Stimulated activated CD8-positive, alpha-beta memory T cell treated with anti-CD3 and anti-CD28 coated beads, Interleukin-15, amount 100 ng/mL, for 1 hour (primary cell): ENCODE data around the gene PEMT.

ENCODE experiments used
- DNase-seq: peaks from one replicate; pipeline ENCODE4 v3.0.0-alpha.2; 2020; ENCODE audit warnings: low read depth

The PEMT gene

DNA sequence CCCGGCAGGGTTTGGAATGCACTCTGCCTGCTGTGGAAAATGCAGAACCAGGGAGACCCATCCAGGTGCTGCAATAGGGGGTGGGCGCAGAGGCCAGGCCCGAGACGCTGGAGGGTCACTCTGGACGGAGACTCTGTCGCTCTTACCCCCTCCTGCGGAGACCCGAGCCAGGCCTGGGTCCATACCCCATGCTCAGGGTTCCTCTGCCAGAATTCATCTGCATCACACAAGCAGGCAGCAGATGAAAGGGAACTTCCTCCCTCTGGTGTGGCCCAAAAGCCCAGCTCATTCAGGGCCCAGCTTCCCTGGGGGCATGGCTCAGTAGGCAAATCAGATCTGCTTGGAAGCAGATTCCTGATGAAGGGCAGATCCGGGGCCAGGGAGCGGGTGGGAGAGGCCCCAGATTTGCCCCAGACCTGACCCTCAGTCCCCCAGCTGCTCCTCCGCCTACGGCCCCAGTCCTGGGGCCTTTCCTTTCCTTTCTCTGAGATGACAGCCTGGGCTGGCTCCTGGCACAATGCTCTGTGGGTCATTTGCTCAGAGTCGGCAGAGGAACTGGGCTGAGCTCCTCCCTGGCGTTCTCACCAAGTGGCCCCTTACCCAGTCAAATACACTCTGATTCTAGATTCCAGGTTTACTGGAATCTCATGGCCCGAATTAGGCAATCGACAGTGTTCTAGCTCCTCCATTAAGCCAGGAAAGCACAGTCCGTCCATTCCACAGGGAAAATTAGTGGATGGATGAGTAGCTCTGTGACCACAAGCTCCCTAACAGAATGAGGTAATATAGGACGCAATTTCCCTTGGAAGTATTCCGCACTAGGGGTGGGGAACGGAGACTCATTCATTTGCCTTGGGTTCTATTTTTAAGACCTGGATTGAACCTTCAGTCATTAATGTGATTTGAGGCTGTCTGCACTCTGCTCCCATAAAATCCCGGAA, 76.2 kb downstream of the PEMT start:
- no peak for DNase-seq

DNA sequence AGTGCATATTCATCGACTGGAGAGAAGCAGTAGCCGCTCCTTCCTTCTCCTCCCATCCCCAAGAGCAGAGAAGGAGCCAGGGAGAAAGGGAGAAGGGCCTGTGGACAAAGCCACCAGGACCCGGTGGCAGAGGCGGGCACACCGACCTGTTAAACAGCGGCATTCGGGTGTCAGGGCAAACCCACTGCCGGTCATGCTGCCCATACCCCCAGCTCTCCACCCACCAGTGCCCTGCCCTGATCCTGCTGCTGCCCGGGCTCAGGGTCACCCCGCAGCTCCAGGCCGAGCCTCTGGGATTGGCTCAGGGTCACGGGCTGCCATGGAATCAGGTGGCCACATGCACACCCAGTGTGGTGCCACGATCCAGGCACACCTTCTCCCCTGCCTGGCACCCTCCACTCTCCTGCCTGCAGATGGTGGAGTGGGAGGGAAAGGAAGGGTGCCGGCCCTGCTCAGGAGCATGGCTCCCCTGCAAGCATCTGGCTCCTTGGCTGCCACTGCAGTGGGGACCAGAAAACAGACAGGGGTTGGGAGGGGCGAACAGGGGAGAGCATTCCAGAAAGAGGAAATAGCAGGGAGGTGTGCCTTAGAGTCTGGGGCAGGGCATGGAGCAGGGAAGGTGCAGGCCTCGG, 77.0 kb downstream of the PEMT start:
- no peak for DNase-seq

DNA sequence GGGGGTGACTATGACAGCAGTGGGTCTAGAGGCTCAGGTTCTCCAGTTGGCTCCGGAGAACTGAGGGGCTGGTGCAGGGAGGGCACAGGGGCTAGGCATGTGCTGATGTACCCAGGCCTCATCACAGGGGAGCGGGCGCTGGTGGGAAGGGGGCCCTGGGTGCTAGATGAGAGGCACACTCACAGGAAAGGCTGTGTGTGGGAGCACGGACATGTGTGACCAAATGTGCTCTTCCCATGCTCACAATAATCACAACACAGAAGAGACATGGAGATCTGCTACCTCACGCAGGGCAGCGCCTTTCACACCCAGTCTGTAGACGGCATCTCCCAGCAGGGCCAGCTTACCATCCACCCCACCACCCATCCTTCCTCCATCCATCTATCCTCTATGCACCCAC, 77.9 kb downstream of the PEMT start:
- no peak for DNase-seq

DNA sequence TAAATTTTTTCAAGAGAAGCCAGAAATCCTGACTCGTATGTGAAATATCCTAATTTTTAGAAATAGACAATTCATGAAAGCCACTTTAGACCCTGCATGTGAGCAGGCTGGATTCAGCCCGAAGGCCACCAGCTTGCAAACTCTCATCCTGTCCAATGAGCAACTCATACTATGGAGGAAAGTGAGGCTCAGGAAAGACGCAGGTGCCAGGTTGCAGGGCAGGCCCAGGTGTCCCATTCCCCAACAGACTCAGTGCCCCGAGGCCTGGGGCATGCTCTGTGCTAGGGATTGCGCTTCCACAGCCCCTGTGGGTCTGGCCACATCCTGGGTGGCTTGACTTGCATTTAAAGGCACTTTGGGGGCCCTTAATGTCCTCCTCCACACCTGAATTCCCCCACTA, 78.6 kb downstream of the PEMT start:
- no peak for DNase-seq

DNA sequence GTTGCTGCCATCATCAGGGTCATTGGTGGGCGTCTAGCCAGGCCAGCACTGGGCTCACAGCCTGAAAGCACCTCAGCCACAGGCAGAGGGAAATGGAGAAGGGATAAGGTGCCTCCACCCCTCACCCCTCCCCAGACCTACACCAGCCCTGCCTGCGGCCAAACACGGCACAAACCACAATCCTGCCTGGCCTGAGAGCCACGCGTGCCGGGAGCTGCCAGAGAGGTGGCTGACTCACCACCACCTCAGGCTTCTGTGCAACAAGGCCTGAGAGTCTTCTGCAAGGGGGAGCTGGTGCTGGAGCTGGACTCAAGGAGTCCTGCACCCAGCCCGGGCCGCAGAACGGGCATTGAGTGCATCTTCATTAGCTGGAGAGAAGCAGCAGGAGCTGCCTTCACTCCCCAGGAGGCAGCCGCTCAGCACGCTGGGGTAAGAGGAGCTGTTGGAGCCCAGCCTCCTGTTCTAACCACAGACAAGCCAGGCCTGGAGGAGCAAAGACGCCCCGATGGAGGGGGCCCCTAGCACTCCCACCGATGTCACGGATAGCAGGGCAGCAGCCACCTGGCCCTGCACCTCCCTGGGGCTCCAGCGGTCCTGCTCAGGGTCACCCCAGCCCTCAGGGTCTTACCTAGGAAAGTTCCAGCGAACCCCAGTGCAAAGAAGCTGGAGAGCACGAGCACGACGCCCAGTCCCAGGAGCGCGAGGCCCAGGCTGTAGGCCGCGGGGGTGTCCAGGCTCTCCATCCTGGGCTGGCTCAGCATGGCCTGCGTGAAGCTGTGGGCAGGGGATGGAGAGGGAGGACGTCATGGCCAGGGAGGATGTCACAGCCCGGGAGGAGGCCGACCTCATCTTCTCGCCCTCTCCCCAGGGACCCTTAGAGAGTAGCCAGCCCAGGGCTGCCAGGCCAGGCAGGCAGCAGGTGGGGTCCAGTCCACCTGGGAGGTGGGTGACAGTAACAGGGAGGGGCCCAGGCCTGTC, 79.3 kb downstream of the PEMT start:
- no peak for DNase-seq

DNA sequence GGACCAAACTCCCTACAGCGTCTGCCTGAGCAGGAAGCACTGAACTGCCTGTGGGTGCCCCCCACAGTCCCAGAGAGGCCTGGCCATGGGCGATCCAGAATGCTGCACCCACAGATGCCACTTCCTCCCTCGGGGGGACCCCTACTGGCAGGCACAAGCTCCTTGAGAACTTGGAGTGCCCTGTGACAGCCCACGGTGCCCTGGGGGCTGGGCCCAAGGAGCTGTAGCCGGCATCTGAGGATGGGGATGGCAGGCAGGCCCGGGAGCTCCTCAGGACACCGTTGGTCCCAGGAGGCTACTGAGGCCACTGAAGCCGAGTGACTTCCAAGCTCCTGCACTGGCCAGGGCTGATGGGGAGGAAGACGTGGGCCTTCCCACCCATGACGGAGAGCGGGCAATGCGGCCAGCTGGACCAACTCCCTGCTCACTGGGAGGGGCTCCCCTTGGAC, 80.2 kb downstream of the PEMT start:
- no peak for DNase-seq

DNA sequence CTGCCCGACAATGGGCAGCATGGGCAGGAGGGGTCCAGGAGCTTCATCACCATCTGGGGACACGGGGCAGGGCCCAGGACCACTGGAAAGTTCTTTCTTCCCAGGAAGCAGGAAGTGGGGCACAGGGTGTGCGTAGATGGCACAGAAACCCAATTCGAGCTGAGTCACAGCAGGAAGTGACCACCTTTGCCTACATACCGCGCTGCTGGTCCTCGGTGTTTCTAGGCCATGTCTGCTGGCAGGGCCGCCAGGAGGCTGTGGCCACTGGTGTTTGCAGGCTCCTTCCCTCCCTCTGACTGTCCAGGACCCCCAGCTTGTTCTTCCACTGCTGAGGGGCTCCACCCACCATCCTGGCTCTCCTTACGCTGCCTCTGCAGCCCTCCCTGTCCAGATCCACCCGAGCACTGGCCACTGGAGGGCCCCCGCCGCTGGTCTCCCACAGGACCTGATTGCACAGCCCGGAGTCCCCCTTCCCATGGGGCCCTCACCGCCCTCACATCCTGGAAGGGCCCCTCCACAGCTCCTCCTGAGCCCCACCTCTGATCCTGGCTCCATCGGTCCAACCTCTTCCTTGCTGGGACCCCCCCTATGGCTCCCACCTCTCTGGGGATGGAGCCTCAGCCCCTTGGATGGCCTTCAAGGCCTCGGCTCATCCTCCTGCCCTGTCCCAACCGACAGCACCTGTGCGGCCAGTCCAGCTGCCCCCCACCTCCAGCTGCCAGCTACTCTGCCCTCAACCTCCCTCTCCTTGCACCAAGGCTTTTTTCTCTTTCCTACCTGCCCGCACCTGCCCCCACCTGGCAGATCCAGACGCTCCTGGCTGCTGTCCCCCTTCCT, 80.8 kb downstream of the PEMT start:
- no peak for DNase-seq

DNA sequence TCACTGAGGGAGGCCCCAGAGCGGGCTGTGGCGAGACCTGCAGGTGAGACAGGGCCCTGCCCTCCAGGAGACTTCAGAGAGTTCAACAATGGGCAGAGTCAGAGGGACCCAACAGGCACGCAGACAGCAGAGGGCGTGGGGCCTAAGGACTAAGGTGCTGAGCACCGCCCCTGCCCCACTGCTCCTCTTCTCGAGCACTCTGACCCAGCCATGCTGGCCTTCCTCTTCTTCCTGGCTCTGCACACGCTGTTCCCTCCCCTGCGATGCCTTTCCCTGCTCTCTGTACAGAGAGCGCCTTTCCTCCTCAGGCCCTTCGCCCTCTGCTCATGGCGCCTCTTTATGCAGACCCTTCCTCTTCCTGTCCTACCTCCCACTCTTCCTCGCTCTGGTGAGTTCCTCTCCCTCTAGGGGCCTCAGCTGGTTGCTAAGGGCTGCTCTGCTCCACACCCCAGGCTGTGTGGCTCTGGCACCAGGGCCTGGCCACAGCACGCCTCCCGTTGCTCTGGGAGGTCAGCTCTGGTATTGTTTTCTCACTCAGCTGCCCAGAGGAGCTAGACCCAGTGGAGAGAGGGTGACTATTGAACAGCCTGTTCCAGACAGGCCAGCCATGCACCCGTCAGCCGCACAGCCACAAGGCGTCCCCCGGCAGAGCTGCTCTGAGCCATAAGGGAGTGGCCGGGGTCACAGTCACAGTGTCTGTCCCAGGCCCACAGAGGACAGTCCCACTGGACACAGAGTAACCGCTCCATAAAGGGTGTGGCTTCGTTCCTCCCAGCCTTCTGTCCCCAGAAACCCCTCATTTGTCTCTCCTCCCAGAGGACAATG, 81.7 kb downstream of the PEMT start:
- DNase-seq, result no peak

DNA sequence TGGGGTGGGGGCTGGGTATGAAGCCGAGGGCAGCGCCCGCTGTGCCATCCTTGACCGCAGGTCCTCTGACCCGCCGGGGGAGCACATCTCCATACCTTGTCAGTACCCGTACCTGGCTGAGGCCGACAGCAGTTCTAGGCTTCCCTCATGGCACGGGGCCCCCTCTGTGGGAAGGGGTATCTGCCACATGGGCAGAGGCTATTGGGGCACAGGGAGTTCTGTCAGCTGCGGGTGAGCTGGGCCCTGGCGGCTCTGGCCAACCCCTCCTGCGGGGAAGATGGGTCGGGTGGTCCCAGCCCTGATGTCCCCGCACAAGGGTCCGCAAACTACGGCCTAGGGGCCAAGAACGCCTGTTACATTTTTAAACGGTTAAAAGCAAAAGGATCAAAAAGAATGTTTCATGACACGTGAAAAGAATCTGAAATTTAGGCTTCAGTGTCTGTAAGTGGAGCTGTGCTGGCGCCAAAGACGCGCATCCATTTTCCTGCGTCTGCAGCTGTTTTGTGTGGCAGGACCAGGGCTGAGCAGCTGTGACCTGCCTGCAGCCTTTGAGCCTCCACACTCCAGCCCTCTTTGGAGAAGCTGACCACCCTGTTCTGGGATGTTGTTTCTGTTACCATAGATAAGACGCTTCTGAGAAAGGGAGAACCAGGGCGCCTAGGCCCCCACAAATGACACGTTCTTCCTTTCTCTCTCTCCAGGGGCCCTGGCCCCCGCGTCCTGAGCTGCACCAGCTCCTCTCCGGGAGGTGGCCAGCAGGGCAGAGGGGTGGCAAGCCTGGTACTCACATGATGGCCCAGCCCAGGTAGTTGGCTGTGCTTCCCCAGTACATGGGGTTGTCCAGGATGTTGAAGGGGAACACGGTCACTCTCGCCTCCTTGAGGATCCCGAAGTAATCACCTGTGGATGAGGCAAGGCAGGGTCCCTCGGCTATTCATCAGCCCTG, 82.6 kb downstream of the PEMT start:
- no peak for DNase-seq

DNA sequence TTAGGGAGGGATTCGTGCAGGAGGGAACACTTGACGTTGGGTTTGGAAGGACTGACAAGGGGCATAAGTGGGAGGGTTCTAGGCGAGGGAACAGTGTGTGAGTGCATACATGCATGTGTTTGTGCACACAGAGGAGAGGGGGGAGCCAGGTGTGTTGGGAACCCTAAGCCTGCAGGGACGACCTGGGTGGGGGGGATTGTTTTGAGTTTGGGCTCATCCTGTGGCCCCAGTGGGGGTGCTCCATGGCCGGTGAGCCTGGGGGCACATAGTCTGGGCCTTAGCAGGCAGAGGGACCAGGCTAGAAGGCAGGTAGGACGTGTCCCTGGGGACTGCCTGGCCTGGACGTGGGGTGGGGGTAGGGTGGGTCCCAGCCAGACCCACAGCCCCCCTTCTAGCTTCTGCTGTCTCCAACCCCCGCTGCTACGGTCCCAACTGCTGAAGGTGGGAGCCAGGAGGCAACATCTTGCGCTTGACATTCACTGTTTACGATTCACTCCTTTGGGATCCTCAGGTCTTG, 83.4 kb downstream of the PEMT start:
- no peak for DNase-seq

DNA sequence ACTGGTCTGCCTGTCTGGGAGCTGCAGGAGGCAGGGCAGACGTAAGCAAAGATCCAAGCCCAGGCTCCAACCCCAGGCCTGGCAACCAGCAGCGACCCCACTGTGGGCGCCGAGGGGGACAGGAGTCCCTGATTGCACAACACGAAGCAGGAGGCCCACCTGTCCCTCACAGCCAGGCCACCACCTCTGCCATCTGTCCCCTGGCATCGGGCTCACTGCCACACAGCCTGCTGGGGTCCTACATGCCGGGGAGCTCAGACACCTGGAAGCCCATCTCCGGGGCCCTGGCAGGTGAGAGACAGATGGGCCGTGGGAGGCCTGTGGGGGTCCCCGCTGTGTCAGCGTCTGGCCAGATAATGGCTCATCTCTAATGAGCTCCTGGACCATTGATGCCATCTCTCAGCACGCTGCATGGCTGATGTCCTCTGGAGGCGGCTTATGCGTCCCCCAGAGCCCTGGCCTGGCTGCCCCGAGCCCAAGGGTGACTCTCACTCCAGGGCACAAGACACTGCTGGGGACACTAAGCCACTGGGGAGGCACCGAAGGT, 84.0 kb downstream of the PEMT start:
- DNase-seq, result no peak

DNA sequence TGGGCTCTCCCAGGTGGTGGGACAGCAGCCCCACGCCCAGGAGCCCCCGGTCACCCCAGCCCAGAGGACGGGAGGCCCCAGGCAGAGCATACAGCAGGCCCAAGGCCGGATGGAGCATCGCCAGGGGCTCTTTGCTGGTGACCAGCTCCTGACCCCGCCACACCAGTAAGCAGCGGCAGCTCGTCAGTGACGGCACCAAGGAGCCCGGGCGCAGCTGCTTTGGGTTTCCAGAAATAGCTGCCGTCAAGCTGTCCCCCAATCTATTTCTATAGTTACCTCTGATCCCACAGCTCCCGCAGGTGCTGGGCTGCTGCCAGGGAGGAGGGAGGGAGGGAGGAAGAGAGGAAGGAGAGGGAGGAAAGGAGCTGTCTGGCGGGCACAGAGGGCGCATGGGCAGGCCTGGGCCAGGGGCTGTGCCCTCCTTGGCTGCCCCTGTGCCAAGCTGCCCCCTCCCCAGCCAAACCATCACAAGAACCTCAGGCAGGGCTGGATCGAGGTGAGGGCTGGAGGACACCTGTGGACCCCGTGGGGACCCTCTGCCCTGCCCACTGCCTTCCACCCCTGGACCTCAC, 84.5 kb downstream of the PEMT start:
- DNase-seq, result no peak

DNA sequence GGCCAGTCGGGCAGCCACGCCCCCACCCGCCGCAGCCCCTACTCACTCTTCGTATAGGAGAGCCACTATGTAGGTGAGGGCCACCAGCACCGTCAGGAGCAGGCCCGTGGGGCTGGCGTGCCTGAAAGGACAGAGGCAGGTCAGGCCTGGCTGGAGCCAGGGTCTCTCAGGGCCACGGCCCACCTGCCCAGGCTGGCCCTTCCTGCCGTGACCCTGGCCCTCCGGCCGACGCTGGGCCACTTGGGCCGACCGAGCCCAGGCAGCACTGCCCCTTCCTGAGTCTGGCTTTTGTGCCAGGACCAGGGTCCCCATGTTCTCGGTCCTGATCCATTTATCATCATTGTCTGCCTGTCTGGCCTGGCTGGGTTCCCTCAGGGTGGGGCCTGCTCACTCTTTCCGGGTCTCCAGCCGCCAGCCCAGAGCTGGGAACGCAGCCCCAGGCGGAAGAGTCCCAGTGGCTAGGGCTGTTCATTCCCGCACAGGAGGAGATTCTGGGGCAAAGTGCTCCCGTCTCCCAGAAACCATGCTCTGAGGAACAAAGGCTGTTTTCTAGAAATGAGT, 85.2 kb downstream of the PEMT start:
- DNase-seq, result no peak

DNA sequence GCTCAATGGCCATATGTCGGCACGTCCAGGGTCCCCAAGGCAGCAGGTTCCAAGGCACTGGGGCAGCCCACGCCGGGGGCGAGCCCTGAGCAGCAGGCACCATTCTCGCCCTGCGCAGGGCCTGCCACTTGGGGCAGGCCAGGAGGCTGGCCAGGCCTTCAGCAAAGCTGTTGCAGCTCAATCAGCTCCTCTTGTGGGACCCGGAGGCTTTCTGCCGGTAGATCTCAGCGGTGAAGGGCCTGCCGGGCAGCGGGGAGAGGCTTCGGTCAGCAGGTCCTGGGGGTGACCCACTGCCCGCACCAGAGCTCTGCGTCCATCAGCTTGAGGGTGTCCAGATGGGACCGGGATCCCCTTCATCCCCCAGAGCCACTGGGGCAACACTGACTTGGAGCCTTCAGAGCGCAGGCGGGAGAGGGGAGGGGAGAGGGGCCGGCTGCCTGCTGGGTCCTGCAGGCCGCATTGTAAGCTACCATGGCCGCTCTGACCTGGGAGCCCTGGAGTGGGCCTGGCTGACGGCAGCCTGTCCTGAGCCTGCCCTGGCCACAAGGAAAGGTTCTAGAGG, 85.8 kb downstream of the PEMT start:
- DNase-seq, result no peak

DNA sequence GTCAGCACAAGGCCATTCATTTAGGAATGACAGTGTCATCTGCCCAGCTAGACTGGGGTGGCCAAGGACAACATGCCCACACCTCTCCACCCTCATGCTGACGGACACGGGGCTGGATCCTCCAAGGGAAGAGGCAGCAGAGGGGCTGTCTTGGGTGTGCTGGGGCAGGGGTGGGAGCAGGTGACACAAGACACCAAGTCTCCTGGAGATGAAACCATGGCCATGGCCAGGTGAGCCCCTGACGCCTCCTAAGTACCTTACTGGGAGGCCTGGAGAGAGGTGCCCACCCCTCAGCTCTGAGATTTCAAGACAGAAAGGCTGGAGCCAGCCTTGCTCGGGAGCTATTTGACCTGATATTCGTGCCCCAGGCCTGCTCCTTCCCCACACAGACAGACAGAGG, 86.4 kb downstream of the PEMT start:
- no peak for DNase-seq

DNA sequence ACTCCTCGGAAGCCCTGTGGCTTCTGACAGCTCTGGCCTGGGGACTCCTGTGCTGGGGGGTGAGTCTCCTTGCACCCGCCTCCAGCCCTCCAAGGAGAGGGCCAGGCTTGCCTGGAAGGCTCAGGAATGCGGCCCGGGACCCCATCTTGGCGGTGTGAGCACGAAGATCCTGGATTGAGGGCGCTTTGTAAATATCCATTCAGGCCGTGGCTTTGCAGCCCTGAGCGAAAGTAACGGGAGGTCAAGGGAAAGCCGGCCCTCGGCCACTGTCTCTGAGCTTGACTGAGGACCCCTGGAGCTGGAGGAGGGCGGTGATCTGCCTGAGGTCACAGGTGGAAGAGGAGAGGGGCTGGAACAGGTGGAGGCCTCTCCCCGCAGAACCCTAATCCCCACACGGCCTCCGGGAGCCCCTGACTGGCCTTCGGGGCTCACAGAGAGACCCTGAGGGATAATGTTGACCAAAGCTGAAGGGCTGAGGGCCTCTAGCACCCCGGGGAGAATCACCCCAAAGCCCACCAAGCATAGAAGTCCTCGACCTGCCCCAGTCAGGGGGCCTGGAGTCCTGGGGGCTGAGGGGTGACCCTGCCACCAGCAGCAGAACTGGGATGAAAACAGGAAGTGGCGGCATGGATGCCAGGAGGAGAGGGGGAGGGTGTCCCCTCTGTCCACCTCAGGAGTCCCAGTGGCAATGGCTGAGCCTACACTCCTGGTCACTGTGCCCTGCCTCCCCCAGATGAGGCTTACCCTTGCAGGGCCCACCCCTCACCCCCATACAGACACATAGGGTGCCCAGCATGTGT, 87.0 kb downstream of the PEMT start:
- DNase-seq, result no peak

DNA sequence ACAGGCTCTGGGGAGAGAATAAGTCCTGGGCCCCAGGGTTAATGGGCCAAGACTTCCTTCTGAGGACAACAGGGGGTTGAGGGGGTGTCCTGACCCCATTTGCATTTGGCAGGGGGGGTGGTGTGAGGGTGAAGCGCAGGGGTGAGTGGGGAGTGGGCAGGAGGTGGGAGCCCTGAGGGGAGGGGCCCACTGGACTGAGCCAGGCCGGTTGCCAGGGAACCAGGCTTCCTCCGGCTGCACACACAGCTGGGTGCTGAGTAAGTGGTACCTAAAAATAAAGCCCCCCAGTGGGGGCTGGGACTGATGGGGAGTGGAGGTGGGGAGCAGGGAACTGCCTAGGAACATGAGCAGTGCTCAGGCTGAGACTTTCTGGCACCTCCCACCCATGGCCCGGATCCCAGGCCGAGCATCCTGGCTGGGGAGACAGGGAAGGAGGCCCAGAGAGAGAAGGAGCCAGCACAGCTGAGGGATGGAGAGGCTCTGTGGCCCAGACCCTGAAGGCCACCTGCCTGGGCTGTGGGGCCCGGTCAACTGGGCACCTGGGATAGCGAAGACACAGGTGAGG, 87.9 kb downstream of the PEMT start:
- no peak for DNase-seq
